ENCODE measurements around the gene SALL4.

Gene SALL4

DNA sequence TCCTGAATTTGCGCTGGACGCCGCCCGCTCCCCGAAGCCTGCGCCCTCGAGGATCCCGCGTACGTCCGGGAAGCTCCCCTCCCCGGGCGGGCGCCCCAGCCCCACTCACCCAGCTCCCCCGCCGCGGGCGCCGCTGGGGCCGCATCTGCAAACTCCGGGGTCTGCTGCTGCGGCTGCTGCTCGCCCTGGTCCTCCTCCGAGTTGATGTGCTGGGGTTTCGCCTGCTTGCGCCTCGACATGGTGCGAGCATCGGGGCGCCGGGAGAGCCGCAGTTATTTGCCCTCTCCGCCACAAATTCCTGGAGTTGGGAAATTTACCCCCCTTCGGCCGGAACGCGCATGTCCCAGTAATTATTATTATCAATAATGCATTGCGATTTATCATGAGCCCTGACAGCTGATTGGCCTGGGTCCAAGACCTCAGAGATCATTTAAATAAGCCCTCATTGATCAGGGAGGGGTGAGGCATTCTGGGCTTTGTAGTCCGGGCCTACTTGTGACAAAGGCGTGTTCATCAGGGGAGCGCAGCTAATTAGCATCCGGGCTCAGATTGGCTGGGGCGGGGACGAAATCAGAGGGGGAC, at the start of gene SALL4:
SALL4 (minus strand) TSS at position 352 of the 582 bp plus-strand sequence; CDS start at position 239, 113 bp downstream.
- H3K9ac ChIP-seq (ENCODE audit: low read depth in 1 of 2, low read length in 2 of 2), result no peak within 1 kb of the TSS
- H3K4me3 ChIP-seq (ENCODE audit: low read length in 2 of 2), result peak within 1 kb of the TSS; percentile 48 to 53
- H3K9me3 ChIP-seq (ENCODE audit: control insufficient read depth in 2 of 2, low read length in 2 of 2), result no peaks in the 10 kb centered on the region
- H3K36me3 ChIP-seq (ENCODE audit: control insufficient read depth in 2 of 2, insufficient read depth in 2 of 2, low read length in 2 of 2), result no peaks in the 10 kb centered on the region
- H3K27me3 ChIP-seq (ENCODE audit: control insufficient read depth in 2 of 2, insufficient read depth in 2 of 2, low read length in 2 of 2), result peaks cover 19 to 33% of the 10 kb centered on the region in 2 donors
- peaks cover 8 to 11% of the 10 kb centered on the region in 2 donors for H3K4me1 ChIP-seq (ENCODE audit: control insufficient read depth in 2 of 2, insufficient read depth in 2 of 2, low read length in 2 of 2)
- no peak within 1 kb of the TSS for H3K27ac ChIP-seq (ENCODE audit: low read depth in 2 of 2, low read length in 2 of 2)

DNA sequence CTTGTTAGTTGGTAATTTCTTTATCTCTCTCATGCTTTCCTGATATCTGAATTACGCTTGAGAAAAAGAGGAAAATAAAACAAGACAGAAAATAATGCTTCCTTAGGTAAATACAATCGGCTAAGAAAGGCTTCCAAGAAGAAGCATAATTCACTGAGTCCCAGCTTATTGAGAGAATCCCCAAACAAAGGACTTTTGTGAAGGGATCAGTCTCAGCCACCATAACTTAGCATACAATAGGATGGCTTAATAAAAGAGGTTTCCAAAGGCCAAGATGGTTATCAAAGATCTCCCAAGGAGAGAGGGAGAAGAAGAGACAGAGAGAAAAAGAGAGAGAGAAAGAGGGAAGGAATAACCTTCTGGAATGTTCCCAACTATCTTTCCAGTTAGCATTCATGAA, 46.0 kb upstream of the SALL4 start:
- H3K27me3 ChIP-seq (ENCODE audit: control insufficient read depth in 2 of 2, insufficient read depth in 2 of 2, low read length in 2 of 2), result no peaks in the 10 kb centered on the region
- H3K36me3 ChIP-seq (ENCODE audit: control insufficient read depth in 2 of 2, insufficient read depth in 2 of 2, low read length in 2 of 2), result no peaks in the 10 kb centered on the region
- no peaks in the 10 kb centered on the region for H3K9me3 ChIP-seq (ENCODE audit: control insufficient read depth in 2 of 2, low read length in 2 of 2)
- H3K4me1 ChIP-seq (ENCODE audit: control insufficient read depth in 2 of 2, insufficient read depth in 2 of 2, low read length in 2 of 2), result no peaks in the 10 kb centered on the region
- no peak overlapping the region for H3K27ac ChIP-seq (ENCODE audit: low read depth in 2 of 2, low read length in 2 of 2)
- no peak overlapping the region for H3K9ac ChIP-seq (ENCODE audit: low read depth in 1 of 2, low read length in 2 of 2)
- no peak overlapping the region for H3K4me3 ChIP-seq (ENCODE audit: low read length in 2 of 2)

DNA sequence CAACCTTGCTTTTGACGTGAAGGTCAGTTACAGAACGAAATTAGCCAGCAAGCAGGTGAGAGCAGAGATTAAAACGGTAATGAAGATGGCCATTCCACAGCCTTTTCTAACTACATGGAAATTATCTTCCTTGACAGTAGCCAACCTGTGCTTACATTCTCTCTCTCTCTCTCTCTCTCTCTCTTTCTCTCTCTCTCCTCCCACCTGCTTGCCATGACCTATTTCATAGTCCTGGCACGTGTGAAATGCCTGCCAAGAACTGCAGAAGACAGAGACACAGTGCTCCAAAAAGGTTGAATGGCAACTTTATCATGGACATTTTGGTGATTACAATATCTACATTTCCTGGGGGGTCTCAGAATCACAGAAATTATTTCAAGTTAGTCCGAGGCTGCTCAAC, 38.5 kb upstream of the SALL4 start:
- H3K4me3 ChIP-seq (ENCODE audit: low read length in 2 of 2), result no peak overlapping the region
- no peak overlapping the region for H3K9ac ChIP-seq (ENCODE audit: low read depth in 1 of 2, low read length in 2 of 2)
- no peak overlapping the region for H3K27ac ChIP-seq (ENCODE audit: low read depth in 2 of 2, low read length in 2 of 2)
- no peaks in the 10 kb centered on the region for H3K9me3 ChIP-seq (ENCODE audit: control insufficient read depth in 2 of 2, low read length in 2 of 2)
- H3K36me3 ChIP-seq (ENCODE audit: control insufficient read depth in 2 of 2, insufficient read depth in 2 of 2, low read length in 2 of 2), result no peaks in the 10 kb centered on the region
- no peaks in the 10 kb centered on the region for H3K4me1 ChIP-seq (ENCODE audit: control insufficient read depth in 2 of 2, insufficient read depth in 2 of 2, low read length in 2 of 2)
- peaks cover 0 to 3% of the 10 kb centered on the region in 2 donors for H3K27me3 ChIP-seq (ENCODE audit: control insufficient read depth in 2 of 2, insufficient read depth in 2 of 2, low read length in 2 of 2)

DNA sequence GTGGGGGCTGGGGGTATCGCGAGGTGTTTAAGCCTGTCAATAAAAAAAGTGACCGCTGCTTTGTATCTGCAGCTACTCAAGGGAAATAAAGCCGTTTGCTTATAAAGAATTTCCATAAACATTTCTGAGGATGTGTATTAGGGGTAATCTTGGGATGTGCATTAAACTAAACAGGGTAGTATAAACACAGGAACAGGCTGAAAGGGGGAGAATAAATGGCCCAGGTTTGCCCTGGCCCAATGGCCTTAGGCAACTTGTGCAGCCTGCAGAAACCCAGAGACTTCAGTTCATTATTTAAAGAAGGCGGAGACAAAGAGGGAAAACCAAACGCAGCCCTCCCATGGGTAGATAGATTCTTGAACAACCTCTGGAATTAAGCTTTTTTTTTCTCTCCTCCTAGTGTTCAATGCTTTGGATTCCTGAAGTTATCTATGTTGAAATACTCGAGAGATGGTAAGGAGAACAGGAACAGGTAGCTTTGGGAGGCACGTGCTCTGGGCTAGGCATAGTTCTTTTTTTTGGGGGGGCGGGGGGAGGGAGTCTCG, 35.6 kb upstream of the SALL4 start:
- Histone ChIP-seq H3K27me3 (ENCODE audit: control insufficient read depth in 2 of 2, insufficient read depth in 2 of 2, low read length in 2 of 2) (peaks cover 0 to under 1% of the 10 kb centered on the region in 2 donors), H3K4me1 (ENCODE audit: control insufficient read depth in 2 of 2, insufficient read depth in 2 of 2, low read length in 2 of 2) (no peaks in the 10 kb centered on the region), H3K4me3 (ENCODE audit: low read length in 2 of 2) (no peak overlapping the region), H3K9me3 (ENCODE audit: control insufficient read depth in 2 of 2, low read length in 2 of 2) (no peaks in the 10 kb centered on the region), H3K9ac (ENCODE audit: low read depth in 1 of 2, low read length in 2 of 2) (no peak overlapping the region), H3K36me3 (ENCODE audit: control insufficient read depth in 2 of 2, insufficient read depth in 2 of 2, low read length in 2 of 2) (no peaks in the 10 kb centered on the region), H3K27ac (ENCODE audit: low read depth in 2 of 2, low read length in 2 of 2) (no peak overlapping the region)

DNA sequence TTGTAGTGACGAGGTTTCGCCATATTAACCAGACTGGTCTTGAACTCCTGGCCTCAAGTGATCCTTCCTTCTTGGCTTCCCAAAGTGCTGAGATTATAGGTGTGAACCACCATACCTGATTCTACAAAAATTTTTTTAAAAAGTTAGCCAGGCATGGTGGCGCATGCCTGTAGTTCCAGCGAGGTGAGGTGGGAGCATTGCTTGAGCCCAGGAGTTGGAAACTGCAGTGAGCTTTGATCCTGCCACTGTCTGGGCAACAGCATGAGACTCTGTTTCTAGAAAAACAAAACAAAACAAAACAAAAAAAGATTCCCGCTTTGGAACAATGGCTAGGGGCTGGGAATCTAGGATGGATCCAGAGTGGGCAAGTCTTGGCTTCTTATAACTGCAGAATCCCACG, 35.1 kb upstream of the SALL4 start:
- no peaks in the 10 kb centered on the region for H3K9me3 ChIP-seq (ENCODE audit: control insufficient read depth in 2 of 2, low read length in 2 of 2)
- no peak overlapping the region for H3K27ac ChIP-seq (ENCODE audit: low read depth in 2 of 2, low read length in 2 of 2)
- H3K36me3 ChIP-seq (ENCODE audit: control insufficient read depth in 2 of 2, insufficient read depth in 2 of 2, low read length in 2 of 2), result no peaks in the 10 kb centered on the region
- H3K9ac ChIP-seq (ENCODE audit: low read depth in 1 of 2, low read length in 2 of 2), result no peak overlapping the region
- H3K27me3 ChIP-seq (ENCODE audit: control insufficient read depth in 2 of 2, insufficient read depth in 2 of 2, low read length in 2 of 2), result no peaks in the 10 kb centered on the region
- H3K4me1 ChIP-seq (ENCODE audit: control insufficient read depth in 2 of 2, insufficient read depth in 2 of 2, low read length in 2 of 2), result no peaks in the 10 kb centered on the region
- no peak overlapping the region for H3K4me3 ChIP-seq (ENCODE audit: low read length in 2 of 2)

DNA sequence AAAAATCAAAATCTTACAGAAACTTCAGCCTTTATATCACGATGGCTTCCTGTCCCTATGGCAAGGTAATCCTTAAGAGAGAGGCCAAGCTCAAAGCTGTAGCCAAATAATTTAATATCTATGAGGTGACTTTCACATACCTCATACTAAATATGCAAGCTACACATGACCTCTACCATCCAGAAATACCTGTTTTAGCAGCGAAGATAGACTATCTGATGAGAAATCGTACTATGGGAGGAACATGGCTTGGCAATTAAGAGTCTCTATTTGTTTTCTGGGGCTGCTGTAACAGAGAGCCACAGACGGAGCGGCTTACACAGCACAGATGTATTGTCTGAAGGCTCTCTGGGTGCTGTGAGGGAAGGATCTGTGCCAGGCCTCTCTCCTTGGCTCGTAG, 31.0 kb upstream of the SALL4 start:
- Histone ChIP-seq H3K4me1 (ENCODE audit: control insufficient read depth in 2 of 2, insufficient read depth in 2 of 2, low read length in 2 of 2) (no peaks in the 10 kb centered on the region), H3K4me3 (ENCODE audit: low read length in 2 of 2) (no peak overlapping the region), H3K9ac (ENCODE audit: low read depth in 1 of 2, low read length in 2 of 2) (no peak overlapping the region), H3K9me3 (ENCODE audit: control insufficient read depth in 2 of 2, low read length in 2 of 2) (no peaks in the 10 kb centered on the region), H3K27me3 (ENCODE audit: control insufficient read depth in 2 of 2, insufficient read depth in 2 of 2, low read length in 2 of 2) (no peaks in the 10 kb centered on the region), H3K27ac (ENCODE audit: low read depth in 2 of 2, low read length in 2 of 2) (no peak overlapping the region), H3K36me3 (ENCODE audit: control insufficient read depth in 2 of 2, insufficient read depth in 2 of 2, low read length in 2 of 2) (no peaks in the 10 kb centered on the region)

DNA sequence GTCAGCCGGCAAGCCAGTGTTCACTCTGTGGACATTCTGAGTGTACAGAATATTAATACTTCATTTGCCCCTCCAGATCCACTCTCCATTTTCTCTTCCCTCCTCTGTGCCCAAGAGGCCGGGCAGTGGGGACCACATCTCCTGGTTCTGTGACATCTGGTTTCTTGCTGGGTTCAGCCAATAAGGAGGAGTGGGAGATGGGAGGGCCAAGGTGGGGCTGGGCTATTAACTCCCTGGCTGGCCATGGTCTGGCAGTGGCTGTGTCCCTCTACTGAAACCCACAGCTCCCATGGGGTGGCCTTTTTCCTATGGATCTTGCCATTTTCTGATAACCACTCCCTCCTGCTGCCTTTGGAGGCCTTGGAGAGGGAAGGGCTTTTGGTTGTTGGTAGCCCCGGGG, 30.0 kb upstream of the SALL4 start:
- H3K27me3 ChIP-seq (ENCODE audit: control insufficient read depth in 2 of 2, insufficient read depth in 2 of 2, low read length in 2 of 2), result no peaks in the 10 kb centered on the region
- H3K36me3 ChIP-seq (ENCODE audit: control insufficient read depth in 2 of 2, insufficient read depth in 2 of 2, low read length in 2 of 2), result no peaks in the 10 kb centered on the region
- no peaks in the 10 kb centered on the region for H3K9me3 ChIP-seq (ENCODE audit: control insufficient read depth in 2 of 2, low read length in 2 of 2)
- H3K4me3 ChIP-seq (ENCODE audit: low read length in 2 of 2), result no peak overlapping the region
- no peaks in the 10 kb centered on the region for H3K4me1 ChIP-seq (ENCODE audit: control insufficient read depth in 2 of 2, insufficient read depth in 2 of 2, low read length in 2 of 2)
- H3K9ac ChIP-seq (ENCODE audit: low read depth in 1 of 2, low read length in 2 of 2), result no peak overlapping the region
- no peak overlapping the region for H3K27ac ChIP-seq (ENCODE audit: low read depth in 2 of 2, low read length in 2 of 2)

DNA sequence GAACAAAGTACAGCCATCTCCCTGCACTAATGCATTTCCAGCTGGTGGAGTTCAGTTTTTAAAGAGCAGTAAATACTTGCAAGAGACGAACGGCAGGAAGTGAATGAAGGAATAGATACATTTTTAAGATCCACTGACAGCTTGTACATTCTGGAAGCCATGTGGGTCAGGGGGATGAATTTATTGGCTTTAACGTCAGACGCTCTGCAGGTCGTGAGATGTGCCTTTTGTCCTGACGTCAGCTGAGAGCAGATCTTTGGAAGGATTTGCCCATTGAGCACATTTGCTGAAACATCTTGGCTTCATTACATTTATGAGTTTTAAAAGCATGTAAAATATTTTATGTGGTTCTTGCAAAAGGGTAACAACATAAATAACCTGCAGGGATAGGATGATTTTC, 29.5 kb upstream of the SALL4 start:
- no peaks in the 10 kb centered on the region for H3K27me3 ChIP-seq (ENCODE audit: control insufficient read depth in 2 of 2, insufficient read depth in 2 of 2, low read length in 2 of 2)
- H3K4me1 ChIP-seq (ENCODE audit: control insufficient read depth in 2 of 2, insufficient read depth in 2 of 2, low read length in 2 of 2), result no peaks in the 10 kb centered on the region
- H3K9ac ChIP-seq (ENCODE audit: low read depth in 1 of 2, low read length in 2 of 2), result no peak overlapping the region
- no peaks in the 10 kb centered on the region for H3K36me3 ChIP-seq (ENCODE audit: control insufficient read depth in 2 of 2, insufficient read depth in 2 of 2, low read length in 2 of 2)
- no peak overlapping the region for H3K4me3 ChIP-seq (ENCODE audit: low read length in 2 of 2)
- H3K9me3 ChIP-seq (ENCODE audit: control insufficient read depth in 2 of 2, low read length in 2 of 2), result no peaks in the 10 kb centered on the region
- H3K27ac ChIP-seq (ENCODE audit: low read depth in 2 of 2, low read length in 2 of 2), result no peak overlapping the region

DNA sequence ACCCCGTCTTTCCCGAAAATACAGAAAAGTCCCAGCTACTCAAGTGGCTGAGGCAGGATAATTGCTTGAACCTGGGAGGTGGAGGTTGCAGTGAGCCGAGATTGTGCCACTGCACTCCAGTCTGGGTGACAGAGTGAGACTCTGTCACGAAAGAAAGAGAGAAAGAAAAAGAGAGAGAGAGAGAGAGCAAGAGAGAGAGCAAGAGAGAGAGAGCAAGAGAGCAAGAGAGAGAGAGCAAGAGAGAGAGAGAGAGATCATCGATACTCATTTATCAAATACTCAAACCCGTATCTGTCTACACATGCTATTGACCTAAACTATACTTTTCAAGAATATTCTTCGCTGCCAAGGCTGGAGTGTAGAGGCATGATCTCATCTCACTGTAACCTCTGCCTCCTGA, 28.2 kb upstream of the SALL4 start:
- no peaks in the 10 kb centered on the region for H3K9me3 ChIP-seq (ENCODE audit: control insufficient read depth in 2 of 2, low read length in 2 of 2)
- no peaks in the 10 kb centered on the region for H3K27me3 ChIP-seq (ENCODE audit: control insufficient read depth in 2 of 2, insufficient read depth in 2 of 2, low read length in 2 of 2)
- H3K36me3 ChIP-seq (ENCODE audit: control insufficient read depth in 2 of 2, insufficient read depth in 2 of 2, low read length in 2 of 2), result no peaks in the 10 kb centered on the region
- no peak overlapping the region for H3K4me3 ChIP-seq (ENCODE audit: low read length in 2 of 2)
- H3K9ac ChIP-seq (ENCODE audit: low read depth in 1 of 2, low read length in 2 of 2), result no peak overlapping the region
- H3K4me1 ChIP-seq (ENCODE audit: control insufficient read depth in 2 of 2, insufficient read depth in 2 of 2, low read length in 2 of 2), result no peaks in the 10 kb centered on the region
- no peak overlapping the region for H3K27ac ChIP-seq (ENCODE audit: low read depth in 2 of 2, low read length in 2 of 2)

DNA sequence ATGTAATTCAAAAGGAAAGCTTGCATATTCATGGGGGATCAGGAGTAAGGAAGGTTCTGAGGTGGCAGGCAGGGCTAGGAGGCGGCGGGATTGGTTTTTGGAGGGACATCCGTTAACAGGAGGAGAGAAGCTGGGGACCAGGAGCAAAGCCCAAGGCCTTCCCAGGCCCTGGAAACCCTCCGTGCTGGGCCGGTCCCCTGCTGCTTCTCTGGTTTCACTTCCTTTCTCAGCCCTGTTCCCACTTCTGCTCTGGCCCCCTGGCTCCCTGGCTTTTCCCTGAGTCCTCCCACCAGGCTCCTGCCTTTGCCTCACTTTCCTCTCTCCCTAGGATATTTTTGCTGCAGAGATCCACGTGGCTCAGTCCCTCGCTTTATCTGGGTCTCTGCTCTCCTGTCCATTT, 26.4 kb upstream of the SALL4 start:
- Histone ChIP-seq H3K9ac (ENCODE audit: low read depth in 1 of 2, low read length in 2 of 2) (no peak overlapping the region), H3K4me1 (ENCODE audit: control insufficient read depth in 2 of 2, insufficient read depth in 2 of 2, low read length in 2 of 2) (no peaks in the 10 kb centered on the region), H3K27ac (ENCODE audit: low read depth in 2 of 2, low read length in 2 of 2) (no peak overlapping the region), H3K4me3 (ENCODE audit: low read length in 2 of 2) (no peak overlapping the region), H3K36me3 (ENCODE audit: control insufficient read depth in 2 of 2, insufficient read depth in 2 of 2, low read length in 2 of 2) (no peaks in the 10 kb centered on the region), H3K27me3 (ENCODE audit: control insufficient read depth in 2 of 2, insufficient read depth in 2 of 2, low read length in 2 of 2) (no peaks in the 10 kb centered on the region), H3K9me3 (ENCODE audit: control insufficient read depth in 2 of 2, low read length in 2 of 2) (no peaks in the 10 kb centered on the region)
